Stomach (tissue), 4 donors: ENCODE results near the gene SLC36A1.

Experiments used
- EP300 ChIP-seq: sonication (generic); formaldehyde crosslinking; IDR thresholded peaks from one replicate; pipeline ENCODE4 v1.6.1; 2017; ENCODE audit warnings: antibody characterized with exemption
- POLR2A ChIP-seq, 4 donors: fragments of 450-650 bp; IDR thresholded peaks; one replicate each; pipeline ENCODE4 v1.6.1; 2016; ENCODE audit warnings: antibody characterized with exemption in 4 of 4, control low read depth in 2 of 4, mild to moderate bottlenecking in 1 of 4, moderate library complexity in 1 of 4
- POLR2AphosphoS5 ChIP-seq, 3 donors: sonication (generic); formaldehyde crosslinking; IDR thresholded peaks; one replicate each; pipeline ENCODE4 v1.6.1; 2016; ENCODE audit warnings: antibody characterized with exemption in 3 of 3
- TF ChIP-seq, protein P1 (sequence below), 7 experiments: fragments of 450-650 bp in 4 of 7; fragments of 200-600 bp in 3 of 7; sonication (generic) in 3 of 7; IDR thresholded peaks; one replicate each; pipeline ENCODE4 v1.5.1; 2016 to 2019; ENCODE audit warnings: antibody characterized with exemption in 7 of 7, control low read depth in 2 of 7, mild to moderate bottlenecking in 1 of 7

DNA sequence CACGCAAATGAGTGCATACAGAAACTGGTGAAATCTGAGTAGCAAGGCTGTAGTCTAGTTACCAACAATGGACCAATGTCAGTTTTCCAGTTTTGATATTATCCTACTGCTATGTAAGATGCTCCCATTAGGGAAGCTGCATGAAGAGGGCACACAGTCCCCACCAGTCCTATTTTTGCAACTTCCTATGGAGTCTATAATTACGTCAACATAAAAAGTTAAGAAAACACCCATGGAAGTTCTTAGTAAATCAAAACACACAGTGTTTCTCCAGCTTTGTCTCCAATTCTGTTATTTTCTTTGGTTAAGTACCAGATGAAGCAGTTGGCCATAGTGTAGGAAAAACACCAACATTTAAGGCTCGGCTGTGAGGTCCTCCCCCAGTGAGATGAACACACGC lies 85.0 kb downstream of the SLC36A1 start:
- TF ChIP-seq, protein P1, sequence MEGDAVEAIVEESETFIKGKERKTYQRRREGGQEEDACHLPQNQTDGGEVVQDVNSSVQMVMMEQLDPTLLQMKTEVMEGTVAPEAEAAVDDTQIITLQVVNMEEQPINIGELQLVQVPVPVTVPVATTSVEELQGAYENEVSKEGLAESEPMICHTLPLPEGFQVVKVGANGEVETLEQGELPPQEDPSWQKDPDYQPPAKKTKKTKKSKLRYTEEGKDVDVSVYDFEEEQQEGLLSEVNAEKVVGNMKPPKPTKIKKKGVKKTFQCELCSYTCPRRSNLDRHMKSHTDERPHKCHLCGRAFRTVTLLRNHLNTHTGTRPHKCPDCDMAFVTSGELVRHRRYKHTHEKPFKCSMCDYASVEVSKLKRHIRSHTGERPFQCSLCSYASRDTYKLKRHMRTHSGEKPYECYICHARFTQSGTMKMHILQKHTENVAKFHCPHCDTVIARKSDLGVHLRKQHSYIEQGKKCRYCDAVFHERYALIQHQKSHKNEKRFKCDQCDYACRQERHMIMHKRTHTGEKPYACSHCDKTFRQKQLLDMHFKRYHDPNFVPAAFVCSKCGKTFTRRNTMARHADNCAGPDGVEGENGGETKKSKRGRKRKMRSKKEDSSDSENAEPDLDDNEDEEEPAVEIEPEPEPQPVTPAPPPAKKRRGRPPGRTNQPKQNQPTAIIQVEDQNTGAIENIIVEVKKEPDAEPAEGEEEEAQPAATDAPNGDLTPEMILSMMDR (IDR thresholded peaks at IDR 0.05), result no peak
- TF ChIP-seq EP300 (no peak), POLR2AphosphoS5 (IDR thresholded peaks at IDR 0.05) (no peak), POLR2A (IDR thresholded peaks at IDR 0.05) (no peak)
